NCI-H82 treated with DMSO at 0.1 percent for 48 hours (cell line): ENCODE measurements around the gene IFNG.

Experiments used
- DNase-seq: peaks from one replicate; lab custom pipeline; 2025; ENCODE audit not compliant: unreplicated experiment; lab: John Stamatoyannopoulos, UW

Gene IFNG

DNA sequence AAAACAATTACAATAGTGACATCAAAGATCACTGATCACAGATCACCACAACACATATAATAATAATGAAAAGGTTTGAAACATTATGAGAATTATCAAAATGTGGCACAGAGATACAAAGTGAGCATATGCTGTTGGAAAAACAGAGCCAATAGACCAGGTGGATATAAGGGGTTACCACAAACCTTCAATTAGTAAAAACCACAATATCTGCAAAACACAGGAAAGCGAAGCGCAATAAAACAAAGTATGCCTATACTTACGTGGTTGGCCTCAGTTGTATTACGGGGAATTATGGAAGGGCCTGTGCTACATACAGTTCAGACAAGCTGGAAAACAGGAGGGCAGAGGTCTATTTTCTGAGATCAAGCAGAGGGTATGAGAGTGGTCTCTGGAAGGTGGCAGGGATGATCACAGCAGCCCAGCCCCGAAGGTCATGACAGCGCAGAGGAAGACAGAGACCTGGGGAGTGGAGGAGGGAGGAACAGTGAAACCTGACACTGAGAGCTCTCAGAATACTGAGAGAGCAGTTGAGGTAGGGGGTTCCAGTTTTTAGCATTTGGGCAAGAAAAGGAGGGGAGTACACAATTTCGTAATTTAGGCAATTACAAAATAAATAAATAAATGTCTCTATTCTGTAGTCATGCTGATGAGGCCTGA lies 41.3 kb downstream of the IFNG start:
- no peak for DNase-seq

- DNase-seq, result no peak
These were observed 41.9 kb downstream of the IFNG start for GRCh38 chr12:68117661-68118060.

GRCh38 chr12:68115281-68115680 lies 44.3 kb downstream of the IFNG start:
- DNase-seq, result no peak

DNA sequence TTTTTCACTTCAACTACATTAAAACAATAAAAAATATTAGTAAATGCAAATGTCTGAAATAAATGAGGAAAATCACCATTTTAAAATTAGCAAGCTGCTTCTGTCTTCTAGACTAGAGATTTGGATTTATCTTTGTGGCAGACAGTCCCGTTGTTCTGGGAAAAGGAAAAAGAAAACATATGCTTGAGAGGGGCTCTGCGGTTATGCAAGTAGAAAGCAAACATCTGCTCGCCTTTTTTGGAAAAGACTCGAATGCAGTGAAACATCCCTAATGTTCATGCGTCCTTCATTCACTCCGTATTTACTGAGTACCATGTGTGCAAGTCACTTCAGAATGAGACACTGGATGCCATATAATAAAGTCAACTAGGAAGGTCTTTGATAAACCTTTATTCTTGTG lies 44.9 kb downstream of the IFNG start:
- no peak for DNase-seq

DNA sequence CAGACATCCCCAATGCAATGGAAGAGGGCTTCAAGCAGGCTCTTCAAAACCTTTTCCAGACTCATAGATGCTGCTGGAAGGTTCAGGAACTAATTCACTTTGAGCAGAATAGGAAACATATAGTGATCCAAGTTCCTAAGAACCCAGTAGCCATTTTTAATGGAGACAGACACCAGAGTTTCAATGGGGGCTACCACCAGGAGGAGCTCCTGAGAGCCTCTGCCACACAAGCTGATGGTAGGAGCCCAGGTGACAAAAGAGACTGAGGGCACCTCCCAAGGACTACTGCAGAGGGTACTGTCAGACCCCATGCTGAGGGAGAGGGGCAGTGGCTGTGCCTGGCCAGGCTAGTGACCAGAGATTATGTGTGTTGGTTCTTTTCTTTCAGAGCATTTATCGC lies 45.9 kb downstream of the IFNG start:
- DNase-seq, result no peak

DNA sequence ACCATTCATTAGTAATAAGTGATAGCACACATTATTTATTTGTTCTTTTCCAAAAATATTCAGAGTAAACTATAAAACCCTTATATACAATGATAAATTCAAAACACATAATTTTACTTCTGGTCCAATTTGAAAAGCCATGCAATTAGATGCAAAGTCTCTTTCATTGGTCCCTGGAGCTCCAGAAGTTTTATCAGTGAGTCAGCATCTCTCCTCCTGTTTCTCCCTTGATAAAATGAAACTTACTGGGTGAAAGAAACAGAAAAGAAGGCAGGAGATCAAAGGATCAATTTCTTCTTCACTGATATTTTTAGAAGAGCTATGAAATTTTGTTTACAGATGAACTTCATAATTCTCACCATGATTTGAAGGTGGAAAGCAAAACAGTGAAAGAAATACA lies 47.5 kb downstream of the IFNG start:
- DNase-seq, result no peak

DNA sequence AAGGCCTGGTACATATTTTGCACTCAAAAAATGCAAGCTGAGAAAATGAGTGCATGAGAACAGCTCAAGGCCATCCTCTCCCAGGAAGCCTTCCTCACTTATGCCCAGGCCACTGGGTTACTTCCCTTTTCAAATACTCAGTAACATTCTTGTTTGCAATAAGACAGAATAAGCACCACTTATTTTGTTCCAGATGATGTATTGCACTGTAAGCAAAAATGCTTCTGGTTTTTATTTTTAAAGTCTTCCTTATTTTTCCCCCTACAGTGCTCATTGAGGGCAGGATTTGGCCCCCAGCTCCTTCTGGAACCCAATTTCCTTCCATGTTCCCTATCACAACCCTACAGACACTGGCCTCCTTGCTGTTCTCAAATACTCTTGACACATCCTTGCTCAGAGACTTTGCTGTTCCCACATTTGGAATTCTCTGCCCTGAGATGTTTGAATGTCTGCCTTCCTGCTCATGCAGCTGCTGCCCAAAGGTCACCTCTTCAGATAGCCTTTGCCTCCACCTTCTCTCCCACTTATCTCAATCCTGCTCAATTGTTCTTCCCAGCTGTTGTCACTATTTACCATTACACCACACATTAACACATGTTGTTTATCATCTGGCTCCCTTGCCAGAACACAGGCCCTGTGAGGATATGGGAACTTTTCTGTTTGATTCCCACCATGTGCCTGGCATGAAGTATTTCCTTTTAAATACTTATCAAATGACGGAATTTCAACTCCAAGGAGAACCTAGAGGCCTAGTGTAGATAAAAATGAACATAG lies 49.9 kb downstream of the IFNG start:
- no peak for DNase-seq

DNA sequence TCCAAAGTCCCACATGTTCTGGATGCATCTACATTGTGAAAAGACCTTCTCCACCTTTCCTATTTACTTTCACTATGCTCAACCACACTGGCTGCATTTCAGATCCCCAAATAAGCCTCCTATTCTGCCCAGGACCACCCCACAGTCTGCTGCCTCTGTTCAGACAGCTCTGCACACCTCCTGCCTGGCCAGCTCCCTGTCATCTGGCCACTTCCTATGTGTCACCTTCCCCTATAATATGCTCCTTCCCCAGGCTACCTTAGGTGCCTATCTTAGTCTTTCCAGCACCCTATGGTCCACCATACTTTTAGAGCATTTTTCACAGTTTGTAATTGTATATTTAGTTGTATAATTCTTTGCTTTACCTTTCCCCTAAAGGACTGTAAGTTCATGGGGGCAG lies 50.5 kb downstream of the IFNG start:
- no peak for DNase-seq

DNA sequence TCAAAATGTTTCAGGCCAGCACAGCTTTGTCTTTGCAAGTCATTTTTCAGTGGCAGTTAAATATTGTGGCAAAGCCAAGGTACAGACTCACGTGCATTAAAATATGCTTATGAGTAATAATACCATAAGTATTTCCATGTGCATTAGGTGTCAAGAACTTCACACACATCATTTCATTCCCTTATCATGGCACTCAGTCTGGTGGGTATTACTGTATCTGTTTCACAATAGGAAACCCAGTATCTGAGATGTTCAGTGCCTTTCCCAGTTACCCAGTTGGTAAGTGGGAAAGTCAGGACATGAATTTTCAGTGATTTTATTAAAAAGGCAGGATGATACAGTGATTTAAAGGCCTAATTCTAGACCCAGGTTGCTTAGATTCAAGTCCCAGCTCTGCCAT lies 52.9 kb downstream of the IFNG start:
- DNase-seq, result no peak

DNA sequence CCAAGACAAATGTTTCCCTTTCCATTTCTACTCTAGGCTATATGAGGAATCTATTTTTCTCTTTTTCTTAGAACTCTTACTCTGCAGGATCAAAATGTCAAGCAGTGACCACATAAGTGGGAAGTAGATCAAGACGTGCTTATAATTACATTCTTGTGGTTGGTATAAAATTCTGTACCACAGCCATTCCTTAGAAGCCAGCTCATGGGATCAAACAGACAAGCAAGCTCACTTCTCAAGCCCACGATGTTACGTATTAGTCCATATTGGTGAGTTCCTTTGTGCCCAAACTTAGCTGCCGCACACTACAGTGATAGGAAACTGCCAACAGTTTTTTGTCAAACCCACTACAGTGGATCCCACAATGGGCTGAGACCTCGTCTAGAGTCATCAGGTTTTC lies 53.4 kb downstream of the IFNG start:
- DNase-seq, result no peak
